Ishikawa (cell line): ENCODE data around the gene ANTXR1.

ENCODE experiments used
- CEBPB ChIP-seq: IDR thresholded peaks from 2 replicates; pipeline ENCODE4 v1.6.1; 2012
- CREB1 ChIP-seq: IDR thresholded peaks from 2 replicates; pipeline ENCODE4 v1.6.1; 2012; ENCODE audit warnings: low read depth
- EGR1 ChIP-seq: IDR thresholded peaks from 2 replicates; pipeline ENCODE4 v1.6.1; 2012
- EP300 ChIP-seq: IDR thresholded peaks from 2 replicates; pipeline ENCODE4 v1.6.1; 2012; ENCODE audit warnings: borderline replicate concordance
- FOXM1 ChIP-seq: IDR thresholded peaks from 2 replicates; pipeline ENCODE4 v1.6.1; 2012; ENCODE audit warnings: low read depth, borderline replicate concordance
- NFIC ChIP-seq: IDR thresholded peaks from 2 replicates; pipeline ENCODE4 v1.6.1; 2012
- RAD21 ChIP-seq: IDR thresholded peaks from 2 replicates; pipeline ENCODE4 v1.6.1; 2012; ENCODE audit warnings: low read depth
- TAF1 ChIP-seq: IDR thresholded peaks from 2 replicates; pipeline ENCODE4 v1.6.1; 2012; ENCODE audit warnings: low read depth, mild to moderate bottlenecking
- TCF12 ChIP-seq: IDR thresholded peaks from 2 replicates; pipeline ENCODE4 v1.6.1; 2012; ENCODE audit warnings: low read depth
- TEAD4 ChIP-seq: IDR thresholded peaks from 2 replicates; pipeline ENCODE4 v1.6.1; 2012
- YY1 ChIP-seq: IDR thresholded peaks from 2 replicates; pipeline ENCODE4 v1.6.1; 2012; ENCODE audit warnings: low read depth
- ZBTB7A ChIP-seq: IDR thresholded peaks from 2 replicates; pipeline ENCODE4 v1.6.1; 2012; ENCODE audit warnings: low read depth
- TF ChIP-seq, protein P1 (sequence below): IDR thresholded peaks from 2 replicates; pipeline ENCODE4 v1.6.1; 2012
- TF ChIP-seq, protein P2 (sequence below): IDR thresholded peaks from 2 replicates; pipeline ENCODE4 v1.6.1; 2012; ENCODE audit warnings: low read depth, mild to moderate bottlenecking
- TF ChIP-seq, protein P3 (sequence below): IDR thresholded peaks from 2 replicates; pipeline ENCODE4 v1.6.1; 2012

The ANTXR1 gene

GRCh38 chr2:69067866-69068265 lies 54.9 kb downstream of the ANTXR1 start:
- TF ChIP-seq, protein P1, sequence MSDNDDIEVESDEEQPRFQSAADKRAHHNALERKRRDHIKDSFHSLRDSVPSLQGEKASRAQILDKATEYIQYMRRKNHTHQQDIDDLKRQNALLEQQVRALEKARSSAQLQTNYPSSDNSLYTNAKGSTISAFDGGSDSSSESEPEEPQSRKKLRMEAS, result no peak
- TF ChIP-seq TCF12, result no peak
- TF ChIP-seq ZBTB7A, result no peak
- no peak for TF ChIP-seq EP300
- TF ChIP-seq NFIC, result no peak
- no peak for TF ChIP-seq YY1
- TF ChIP-seq CEBPB, result no peak
- TF ChIP-seq, protein P2, sequence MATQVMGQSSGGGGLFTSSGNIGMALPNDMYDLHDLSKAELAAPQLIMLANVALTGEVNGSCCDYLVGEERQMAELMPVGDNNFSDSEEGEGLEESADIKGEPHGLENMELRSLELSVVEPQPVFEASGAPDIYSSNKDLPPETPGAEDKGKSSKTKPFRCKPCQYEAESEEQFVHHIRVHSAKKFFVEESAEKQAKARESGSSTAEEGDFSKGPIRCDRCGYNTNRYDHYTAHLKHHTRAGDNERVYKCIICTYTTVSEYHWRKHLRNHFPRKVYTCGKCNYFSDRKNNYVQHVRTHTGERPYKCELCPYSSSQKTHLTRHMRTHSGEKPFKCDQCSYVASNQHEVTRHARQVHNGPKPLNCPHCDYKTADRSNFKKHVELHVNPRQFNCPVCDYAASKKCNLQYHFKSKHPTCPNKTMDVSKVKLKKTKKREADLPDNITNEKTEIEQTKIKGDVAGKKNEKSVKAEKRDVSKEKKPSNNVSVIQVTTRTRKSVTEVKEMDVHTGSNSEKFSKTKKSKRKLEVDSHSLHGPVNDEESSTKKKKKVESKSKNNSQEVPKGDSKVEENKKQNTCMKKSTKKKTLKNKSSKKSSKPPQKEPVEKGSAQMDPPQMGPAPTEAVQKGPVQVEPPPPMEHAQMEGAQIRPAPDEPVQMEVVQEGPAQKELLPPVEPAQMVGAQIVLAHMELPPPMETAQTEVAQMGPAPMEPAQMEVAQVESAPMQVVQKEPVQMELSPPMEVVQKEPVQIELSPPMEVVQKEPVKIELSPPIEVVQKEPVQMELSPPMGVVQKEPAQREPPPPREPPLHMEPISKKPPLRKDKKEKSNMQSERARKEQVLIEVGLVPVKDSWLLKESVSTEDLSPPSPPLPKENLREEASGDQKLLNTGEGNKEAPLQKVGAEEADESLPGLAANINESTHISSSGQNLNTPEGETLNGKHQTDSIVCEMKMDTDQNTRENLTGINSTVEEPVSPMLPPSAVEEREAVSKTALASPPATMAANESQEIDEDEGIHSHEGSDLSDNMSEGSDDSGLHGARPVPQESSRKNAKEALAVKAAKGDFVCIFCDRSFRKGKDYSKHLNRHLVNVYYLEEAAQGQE, result no peak
- no peak for TF ChIP-seq TAF1

- TF ChIP-seq, protein P3, sequence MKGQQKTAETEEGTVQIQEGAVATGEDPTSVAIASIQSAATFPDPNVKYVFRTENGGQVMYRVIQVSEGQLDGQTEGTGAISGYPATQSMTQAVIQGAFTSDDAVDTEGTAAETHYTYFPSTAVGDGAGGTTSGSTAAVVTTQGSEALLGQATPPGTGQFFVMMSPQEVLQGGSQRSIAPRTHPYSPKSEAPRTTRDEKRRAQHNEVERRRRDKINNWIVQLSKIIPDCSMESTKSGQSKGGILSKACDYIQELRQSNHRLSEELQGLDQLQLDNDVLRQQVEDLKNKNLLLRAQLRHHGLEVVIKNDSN, result no peak
- no peak for TF ChIP-seq CREB1
- no peak for TF ChIP-seq TEAD4
- TF ChIP-seq, protein P2, result no peak
- TF ChIP-seq TAF1, result no peak
- TF ChIP-seq, protein P1, result no peak
- no peak for TF ChIP-seq EP300
- TF ChIP-seq FOXM1, result no peak
- no peak for TF ChIP-seq ZBTB7A
- no peak for TF ChIP-seq NFIC
- TF ChIP-seq EGR1, result no peak
- TF ChIP-seq CEBPB, result no peak
- TF ChIP-seq RAD21, result no peak
- TF ChIP-seq YY1, result no peak
- no peak for TF ChIP-seq TCF12
These were observed 58.0 kb downstream of the ANTXR1 start for GRCh38 chr2:69070969-69071368.

- TF ChIP-seq, protein P3, result no peak
- TF ChIP-seq, protein P1, result no peak
- no peak for TF ChIP-seq EGR1
These were observed 61.1 kb downstream of the ANTXR1 start for GRCh38 chr2:69073928-69074570.

- no peak for TF ChIP-seq RAD21
These were observed 61.9 kb downstream of the ANTXR1 start for GRCh38 chr2:69074918-69075317.

- TF ChIP-seq FOXM1, result no peak
- no peak for TF ChIP-seq NFIC
- TF ChIP-seq ZBTB7A, result no peak
- TF ChIP-seq, protein P3, result no peak
- no peak for TF ChIP-seq CREB1
- no peak for TF ChIP-seq CEBPB
- TF ChIP-seq TEAD4, result no peak
- no peak for TF ChIP-seq EGR1
- TF ChIP-seq, protein P1, result no peak
- no peak for TF ChIP-seq YY1
- TF ChIP-seq RAD21, result no peak
- TF ChIP-seq TAF1, result no peak
- no peak for TF ChIP-seq EP300
- TF ChIP-seq, protein P2, result no peak
- no peak for TF ChIP-seq TCF12
These were observed 62.5 kb downstream of the ANTXR1 start for GRCh38 chr2:69075486-69075885.
